ENCODE measurements around the gene GSTO2. TPM values are rescaled to one million over a fixed set of nuclear protein-coding genes. Genes with fewer than 3 reads are reported as not detected.

GSTO2 gene
- total and polyA plus RNA-seq, 10 donors: 0.32 to 1.4 (median 0.91) TPM

- Histone ChIP-seq H3K4me1 (peaks cover 46 to 91% (median 64%) of the 10 kb centered on the region in 6 donors), H3K36me3 (peaks cover 5 to 56% (median 29%) of the 10 kb centered on the region in 6 donors), H3K4me3 (no peak overlapping the region), H3K27me3 (replicated peaks in 1 of 7) (no peaks in the 10 kb centered on the region), H3K27ac (peak overlapping the region in 4 of 8 donors; percentile 48 to 100 (median 86)), H3K9me3 (no peaks in the 10 kb centered on the region)
- peak; percentile 56 for DNase-seq
- WGBS, 5 donors: 85 to 98% (median 93%) methylated on average over 5 of the region's 5 CpGs
- intact Hi-C loops (cut with DNase I; ENCODE audit: low total_unique reads): no loop called here
- TF ChIP-seq POLR2AphosphoS5 (IDR thresholded peaks at IDR 0.05) (no peak), CTCF (IDR thresholded peaks at IDR 0.05 in 8 of 11, conservative IDR thresholded peaks at IDR 0.05 in 3 of 11) (no peak), POLR2A (IDR thresholded peaks at IDR 0.05) (no peak)
Observed at GRCh38 chr10:104318326-104318725, 49.3 kb downstream of the GSTO2 start.

GRCh38 chr10:104318810-104319741, 50.1 kb downstream of the GSTO2 start:
- Histone ChIP-seq H3K36me3 (peaks cover 5 to 48% (median 22%) of the 10 kb centered on the region in 6 donors), H3K27me3 (replicated peaks in 1 of 7) (no peaks in the 10 kb centered on the region), H3K27ac (peak overlapping the region in 6 of 8 donors; percentile 22 to 100 (median 60)), H3K9me3 (no peaks in the 10 kb centered on the region), H3K4me3 (peak overlapping the region in 1 of 8 donors; percentile 18), H3K4me1 (peaks cover 54 to 91% (median 72%) of the 10 kb centered on the region in 6 donors)
- WGBS, 5 donors: 62 to 69% (median 68%) methylated on average over 19 of the region's 19 CpGs
- DNase-seq: peak; percentile 79
- intact Hi-C loops (cut with DNase I; ENCODE audit: low total_unique reads): no loop called here
- TF ChIP-seq POLR2A (IDR thresholded peaks at IDR 0.05): no peak
- peak in 2 of 3 donors; percentile 39 to 42 for TF ChIP-seq POLR2AphosphoS5 (IDR thresholded peaks at IDR 0.05)

GRCh38 chr10:104321226-104321625, 52.2 kb downstream of the GSTO2 start:
- TF ChIP-seq POLR2A (IDR thresholded peaks at IDR 0.05) (no peak), POLR2AphosphoS5 (IDR thresholded peaks at IDR 0.05) (no peak), CTCF (IDR thresholded peaks at IDR 0.05 in 8 of 11, conservative IDR thresholded peaks at IDR 0.05 in 3 of 11) (no peak)
- Histone ChIP-seq H3K27me3 (replicated peaks in 1 of 7) (no peaks in the 10 kb centered on the region), H3K4me1 (peaks cover 75 to 100% (median 93%) of the 10 kb centered on the region in 6 donors), H3K27ac (peak overlapping the region in 6 of 8 donors; percentile 79 to 100 (median 94)), H3K9me3 (no peaks in the 10 kb centered on the region), H3K36me3 (peaks cover 0 to 34% (median under 1%) of the 10 kb centered on the region in 6 donors), H3K4me3 (no peak overlapping the region)
- intact Hi-C loops (cut with DNase I; ENCODE audit: low total_unique reads): no loop called here
- 64 to 81% (median 68%) methylated on average over 6 of the region's 6 CpGs for WGBS, 5 donors
- peak; percentile 74 for DNase-seq

GRCh38 chr10:104321725-104322415, 52.9 kb downstream of the GSTO2 start:
- DNase-seq: no peak
- H3K4me1 ChIP-seq: peaks cover 80 to 100% (median 97%) of the 10 kb centered on the region in 6 donors
- H3K27me3 ChIP-seq (replicated peaks in 1 of 7): no peaks in the 10 kb centered on the region
- TF ChIP-seq POLR2A (IDR thresholded peaks at IDR 0.05) (no peak), CTCF (IDR thresholded peaks at IDR 0.05 in 8 of 11, conservative IDR thresholded peaks at IDR 0.05 in 3 of 11) (no peak), POLR2AphosphoS5 (IDR thresholded peaks at IDR 0.05) (no peak)
- H3K36me3 ChIP-seq: peaks cover 0 to 31% (median 0%) of the 10 kb centered on the region in 6 donors
- intact Hi-C loops (cut with DNase I; ENCODE audit: low total_unique reads): no loop called here
- 46 to 60% (median 51%) methylated on average over 8 of the region's 8 CpGs for WGBS, 5 donors
- H3K9me3 ChIP-seq: no peaks in the 10 kb centered on the region
- H3K27ac ChIP-seq: peak overlapping the region in 7 of 8 donors; percentile 73 to 100 (median 90)
- H3K4me3 ChIP-seq: peak overlapping the region in 1 of 8 donors; percentile 56
